ENCODE results near the gene RIPK4. TPM values are rescaled to one million over a fixed set of nuclear protein-coding genes. Genes with fewer than 3 reads are reported as not detected.

Gene RIPK4
- total and polyA plus RNA-seq, 4 donors: 4.7 to 22.6 (median 8.5) TPM

DNA sequence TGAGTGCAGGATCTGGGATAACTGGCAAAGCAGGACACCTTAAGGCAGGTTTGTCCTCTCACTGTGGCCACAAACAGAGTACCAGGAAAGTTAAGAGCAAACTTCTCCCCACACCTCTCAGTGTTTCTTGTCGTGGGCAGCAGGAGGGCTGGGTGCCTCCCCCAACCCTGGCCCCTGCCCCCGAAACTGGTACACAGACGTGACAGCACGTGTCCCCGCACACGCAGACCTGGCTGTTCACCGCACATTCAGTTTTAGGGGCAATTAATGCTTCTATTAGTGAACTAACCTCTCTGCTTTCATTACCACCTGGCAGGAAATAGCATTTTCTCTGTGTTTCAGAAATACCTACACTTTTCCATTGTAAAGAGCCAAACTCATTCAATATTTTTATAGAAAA is 32.9 kb upstream of the RIPK4 start:
- WGBS: 97% methylated on average over 7 of the region's 7 CpGs
- H3K27ac ChIP-seq (ENCODE audit: low read depth in 1 of 2, low read length in 2 of 2): no peak overlapping the region
- DNase-seq (ENCODE audit: low spot score): no peak
- TF ChIP-seq, protein P1, sequence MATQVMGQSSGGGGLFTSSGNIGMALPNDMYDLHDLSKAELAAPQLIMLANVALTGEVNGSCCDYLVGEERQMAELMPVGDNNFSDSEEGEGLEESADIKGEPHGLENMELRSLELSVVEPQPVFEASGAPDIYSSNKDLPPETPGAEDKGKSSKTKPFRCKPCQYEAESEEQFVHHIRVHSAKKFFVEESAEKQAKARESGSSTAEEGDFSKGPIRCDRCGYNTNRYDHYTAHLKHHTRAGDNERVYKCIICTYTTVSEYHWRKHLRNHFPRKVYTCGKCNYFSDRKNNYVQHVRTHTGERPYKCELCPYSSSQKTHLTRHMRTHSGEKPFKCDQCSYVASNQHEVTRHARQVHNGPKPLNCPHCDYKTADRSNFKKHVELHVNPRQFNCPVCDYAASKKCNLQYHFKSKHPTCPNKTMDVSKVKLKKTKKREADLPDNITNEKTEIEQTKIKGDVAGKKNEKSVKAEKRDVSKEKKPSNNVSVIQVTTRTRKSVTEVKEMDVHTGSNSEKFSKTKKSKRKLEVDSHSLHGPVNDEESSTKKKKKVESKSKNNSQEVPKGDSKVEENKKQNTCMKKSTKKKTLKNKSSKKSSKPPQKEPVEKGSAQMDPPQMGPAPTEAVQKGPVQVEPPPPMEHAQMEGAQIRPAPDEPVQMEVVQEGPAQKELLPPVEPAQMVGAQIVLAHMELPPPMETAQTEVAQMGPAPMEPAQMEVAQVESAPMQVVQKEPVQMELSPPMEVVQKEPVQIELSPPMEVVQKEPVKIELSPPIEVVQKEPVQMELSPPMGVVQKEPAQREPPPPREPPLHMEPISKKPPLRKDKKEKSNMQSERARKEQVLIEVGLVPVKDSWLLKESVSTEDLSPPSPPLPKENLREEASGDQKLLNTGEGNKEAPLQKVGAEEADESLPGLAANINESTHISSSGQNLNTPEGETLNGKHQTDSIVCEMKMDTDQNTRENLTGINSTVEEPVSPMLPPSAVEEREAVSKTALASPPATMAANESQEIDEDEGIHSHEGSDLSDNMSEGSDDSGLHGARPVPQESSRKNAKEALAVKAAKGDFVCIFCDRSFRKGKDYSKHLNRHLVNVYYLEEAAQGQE (IDR thresholded peaks at IDR 0.05): no peak
- H3K9me3 ChIP-seq (ENCODE audit: control insufficient read depth in 4 of 4, low read length in 3 of 4): no peaks in the 10 kb centered on the region
- H3K27me3 ChIP-seq (ENCODE audit: control insufficient read depth in 4 of 4, insufficient read depth in 4 of 4, low read length in 3 of 4): no peaks in the 10 kb centered on the region
- H3K9ac ChIP-seq (ENCODE audit: low read depth in 1 of 2, low read length in 2 of 2): no peak overlapping the region
- H3K4me3 ChIP-seq (ENCODE audit: low read depth in 1 of 3, low read length in 3 of 3): no peak overlapping the region
- no peaks in the 10 kb centered on the region for H3K4me1 ChIP-seq (ENCODE audit: control insufficient read depth in 4 of 4, insufficient read depth in 4 of 4, low read length in 3 of 4)
- H3K36me3 ChIP-seq (ENCODE audit: control insufficient read depth in 4 of 4, insufficient read depth in 3 of 4, low read depth in 1 of 4, low read length in 3 of 4): peaks cover 0 to 17% (median 5%) of the 10 kb centered on the region in 4 donors

GRCh38 chr21:41798326-41798725 is 31.5 kb upstream of the RIPK4 start:
- TF ChIP-seq, protein P2, sequence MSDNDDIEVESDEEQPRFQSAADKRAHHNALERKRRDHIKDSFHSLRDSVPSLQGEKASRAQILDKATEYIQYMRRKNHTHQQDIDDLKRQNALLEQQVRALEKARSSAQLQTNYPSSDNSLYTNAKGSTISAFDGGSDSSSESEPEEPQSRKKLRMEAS (IDR thresholded peaks at IDR 0.05): no peak
- no peak for TF ChIP-seq YY1 (IDR thresholded peaks at IDR 0.05)
- TF ChIP-seq ATF3 (IDR thresholded peaks at IDR 0.05): no peak
- no peak for TF ChIP-seq SP1 (IDR thresholded peaks at IDR 0.05)
- TF ChIP-seq RAD21 (IDR thresholded peaks at IDR 0.05): no peak
- TF ChIP-seq NR2F2 (IDR thresholded peaks at IDR 0.05): no peak
- no peak for TF ChIP-seq RXRA (IDR thresholded peaks at IDR 0.05)
- no peak for TF ChIP-seq HNF4A (conservative IDR thresholded peaks at IDR 0.05)
- TF ChIP-seq FOXA1 (IDR thresholded peaks at IDR 0.05): no peak
- no peak for TF ChIP-seq EGR1 (IDR thresholded peaks at IDR 0.05; ENCODE audit: low read depth in 2 of 2)
- TF ChIP-seq, protein P1 (IDR thresholded peaks at IDR 0.05): no peak
- TF ChIP-seq, protein P3, sequence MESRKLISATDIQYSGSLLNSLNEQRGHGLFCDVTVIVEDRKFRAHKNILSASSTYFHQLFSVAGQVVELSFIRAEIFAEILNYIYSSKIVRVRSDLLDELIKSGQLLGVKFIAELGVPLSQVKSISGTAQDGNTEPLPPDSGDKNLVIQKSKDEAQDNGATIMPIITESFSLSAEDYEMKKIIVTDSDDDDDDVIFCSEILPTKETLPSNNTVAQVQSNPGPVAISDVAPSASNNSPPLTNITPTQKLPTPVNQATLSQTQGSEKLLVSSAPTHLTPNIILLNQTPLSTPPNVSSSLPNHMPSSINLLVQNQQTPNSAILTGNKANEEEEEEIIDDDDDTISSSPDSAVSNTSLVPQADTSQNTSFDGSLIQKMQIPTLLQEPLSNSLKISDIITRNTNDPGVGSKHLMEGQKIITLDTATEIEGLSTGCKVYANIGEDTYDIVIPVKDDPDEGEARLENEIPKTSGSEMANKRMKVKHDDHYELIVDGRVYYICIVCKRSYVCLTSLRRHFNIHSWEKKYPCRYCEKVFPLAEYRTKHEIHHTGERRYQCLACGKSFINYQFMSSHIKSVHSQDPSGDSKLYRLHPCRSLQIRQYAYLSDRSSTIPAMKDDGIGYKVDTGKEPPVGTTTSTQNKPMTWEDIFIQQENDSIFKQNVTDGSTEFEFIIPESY (IDR thresholded peaks at IDR 0.05): no peak
- no peak for TF ChIP-seq GABPA (IDR thresholded peaks at IDR 0.05 in 1 of 2, conservative IDR thresholded peaks at IDR 0.05 in 1 of 2)
- no peak for TF ChIP-seq CTCF (IDR thresholded peaks at IDR 0.05; ENCODE audit: low read depth, low read length, missing input control)
- no peak for TF ChIP-seq FOXA2 (IDR thresholded peaks at IDR 0.05)
- TF ChIP-seq JUND (IDR thresholded peaks at IDR 0.05): no peak
- no peak for TF ChIP-seq HNF4G (IDR thresholded peaks at IDR 0.05)
- no peak for TF ChIP-seq TAF1 (conservative IDR thresholded peaks at IDR 0.05)
- Histone ChIP-seq H3K9me3 (ENCODE audit: control insufficient read depth in 4 of 4, low read length in 3 of 4) (no peaks in the 10 kb centered on the region), H3K27ac (ENCODE audit: low read depth in 1 of 2, low read length in 2 of 2) (no peak overlapping the region), H3K4me3 (ENCODE audit: low read depth in 1 of 3, low read length in 3 of 3) (no peak overlapping the region), H3K36me3 (ENCODE audit: control insufficient read depth in 4 of 4, insufficient read depth in 3 of 4, low read depth in 1 of 4, low read length in 3 of 4) (peaks cover 0 to 16% (median 5%) of the 10 kb centered on the region in 4 donors), H3K9ac (ENCODE audit: low read depth in 1 of 2, low read length in 2 of 2) (no peak overlapping the region), H3K4me1 (ENCODE audit: control insufficient read depth in 4 of 4, insufficient read depth in 4 of 4, low read length in 3 of 4) (no peaks in the 10 kb centered on the region), H3K27me3 (ENCODE audit: control insufficient read depth in 4 of 4, insufficient read depth in 4 of 4, low read length in 3 of 4) (no peaks in the 10 kb centered on the region)
- WGBS: 95% methylated on average over 20 of the region's 20 CpGs
- no peak for DNase-seq (ENCODE audit: low spot score)
